GM18498 (cell line): Measurements from ENCODE around the gene PGAP6.
"Not testable (repeated sequence)": the region's sequence is repeated elsewhere in the genome, so short reads cannot be mapped to it uniquely, and the experiment has no call there.

Experiments used
- ATAC-seq: cut with Tn5 transposase; IDR thresholded peaks from one replicate; pipeline ENCODE4 v1.9.1; 2021; ENCODE audit warnings: mild to moderate bottlenecking, moderate library complexity; ENCODE audit not compliant: unreplicated experiment

The PGAP6 gene

GRCh38 chr16:381789-382717 is at the start of gene PGAP6:
PGAP6 (minus strand) TSS chr16:381978; CDS start chr16:381821, 157 bp downstream.
- peak; percentile 59 for ATAC-seq

- no peak for ATAC-seq
Measured at GRCh38 chr16:430904-431303, 49.1 kb upstream of the PGAP6 start.

- ATAC-seq = no peak
Measured at GRCh38 chr16:427250-427649, 45.5 kb upstream of the PGAP6 start.

GRCh38 chr16:426906-427249 is 45.1 kb upstream of the PGAP6 start:
- no peak for ATAC-seq

GRCh38 chr16:426115-426905 is 44.5 kb upstream of the PGAP6 start:
- peak; percentile 15 for ATAC-seq

- peak; percentile 49 for ATAC-seq
Measured at GRCh38 chr16:425740-426114, 43.9 kb upstream of the PGAP6 start.

GRCh38 chr16:425082-425718 is 43.4 kb upstream of the PGAP6 start, which contains the start of gene RAB11FIP3:
RAB11FIP3 (plus strand) TSS chr16:425649; CDS start chr16:426007, 358 bp downstream.
- ATAC-seq = peak; percentile 91

- ATAC-seq = no peak
Measured at GRCh38 chr16:424623-425081, 42.9 kb upstream of the PGAP6 start.

- ATAC-seq = no peak
Measured at GRCh38 chr16:424033-424622, 42.4 kb upstream of the PGAP6 start.

GRCh38 chr16:422179-422578 is 40.4 kb upstream of the PGAP6 start:
- ATAC-seq = not testable (repeated sequence)

GRCh38 chr16:415170-415498 is 33.4 kb upstream of the PGAP6 start:
- ATAC-seq = not testable (repeated sequence)

- no peak for ATAC-seq
Measured at GRCh38 chr16:414395-415169, 32.8 kb upstream of the PGAP6 start.

- no peak for ATAC-seq
Measured at GRCh38 chr16:411576-412265, 29.9 kb upstream of the PGAP6 start.

GRCh38 chr16:410516-411178 is 28.9 kb upstream of the PGAP6 start:
- no peak for ATAC-seq

- no peak for ATAC-seq
Measured at GRCh38 chr16:407253-407652, 25.5 kb upstream of the PGAP6 start.

GRCh38 chr16:405548-406506 is 24.0 kb upstream of the PGAP6 start:
- no peak for ATAC-seq

- ATAC-seq = no peak
Measured at GRCh38 chr16:404971-405486, 23.3 kb upstream of the PGAP6 start.
